WERI-Rb-1 (cell line): Measurements from ENCODE around the gene POU3F3.

Experiments used
- DNase-seq: peaks from one replicate; pipeline ENCODE4 v3.0.0-alpha.2; 2020
- H3K27ac ChIP-seq: fragments of 250-450 bp; sonication (Bioruptor Pico); 2 replicates; pipeline ENCODE4 v1.5.1; 2020; ENCODE audit warnings: mild to moderate bottlenecking, moderate library complexity
- H3K27me3 ChIP-seq: fragments of 250-450 bp; sonication (Bioruptor Pico); 2 replicates; pipeline ENCODE4 v1.5.1; 2021; ENCODE audit warnings: mild to moderate bottlenecking, low read depth, moderate library complexity; ENCODE audit not compliant: insufficient read depth, severe bottlenecking
- H3K36me3 ChIP-seq: fragments of 250-450 bp; sonication (Bioruptor Pico); 2 replicates; pipeline ENCODE4 v1.5.1; 2020; ENCODE audit warnings: mild to moderate bottlenecking, moderate library complexity
- H3K4me3 ChIP-seq: 2 replicates; pipeline ENCODE4 v1.5.1; 2011; ENCODE audit warnings: low read depth, mild to moderate bottlenecking, control low read depth, low read length
- H3K9me3 ChIP-seq: fragments of 250-450 bp; sonication (Bioruptor Pico); 2 replicates; pipeline ENCODE4 v1.5.1; 2021; ENCODE audit warnings: mild to moderate bottlenecking, moderate library complexity; ENCODE audit not compliant: severe bottlenecking
- CTCF ChIP-seq: IDR thresholded peaks from 2 replicates; pipeline ENCODE4 v1.5.1; 2011; ENCODE audit warnings: low read depth, mild to moderate bottlenecking, control low read depth, inconsistent platforms, low read length

The POU3F3 gene

GRCh38 chr2:104874230-104874629 is 20.3 kb downstream of the POU3F3 start:
- Histone ChIP-seq H3K4me3 (no peak overlapping the region), H3K27me3 (peaks cover 94% of the 10 kb centered on the region), H3K36me3 (no peaks in the 10 kb centered on the region), H3K9me3 (no peaks in the 10 kb centered on the region), H3K27ac (no peak overlapping the region)
- TF ChIP-seq CTCF, result no peak
- DNase-seq, result no peak

GRCh38 chr2:104875262-104875661 is 21.3 kb downstream of the POU3F3 start:
- no peak for DNase-seq
- H3K9me3 ChIP-seq, result no peaks in the 10 kb centered on the region
- no peak for TF ChIP-seq CTCF
- no peaks in the 10 kb centered on the region for H3K36me3 ChIP-seq
- no peak overlapping the region for H3K4me3 ChIP-seq
- H3K27me3 ChIP-seq, result peaks cover 93% of the 10 kb centered on the region
- no peak overlapping the region for H3K27ac ChIP-seq

GRCh38 chr2:104876606-104877570 is 23.0 kb downstream of the POU3F3 start:
- H3K4me3 ChIP-seq, result no peak overlapping the region
- H3K36me3 ChIP-seq, result no peaks in the 10 kb centered on the region
- no peak overlapping the region for H3K27ac ChIP-seq
- no peak for TF ChIP-seq CTCF
- peaks cover 89% of the 10 kb centered on the region for H3K27me3 ChIP-seq
- no peaks in the 10 kb centered on the region for H3K9me3 ChIP-seq
- DNase-seq, result no peak

- H3K4me3 ChIP-seq, result no peak overlapping the region
- TF ChIP-seq CTCF, result no peak
- no peak for DNase-seq
- H3K27ac ChIP-seq, result no peak overlapping the region
- no peaks in the 10 kb centered on the region for H3K9me3 ChIP-seq
- H3K27me3 ChIP-seq, result peaks cover 84% of the 10 kb centered on the region
- no peaks in the 10 kb centered on the region for H3K36me3 ChIP-seq
Observed at GRCh38 chr2:104878863-104879512, 25.1 kb downstream of the POU3F3 start.

- no peaks in the 10 kb centered on the region for H3K9me3 ChIP-seq
- no peak overlapping the region for H3K4me3 ChIP-seq
- DNase-seq, result no peak
- H3K27me3 ChIP-seq, result peaks cover 84% of the 10 kb centered on the region
- H3K27ac ChIP-seq, result no peak overlapping the region
- no peak for TF ChIP-seq CTCF
- H3K36me3 ChIP-seq, result no peaks in the 10 kb centered on the region
Observed at GRCh38 chr2:104880076-104880475, 26.2 kb downstream of the POU3F3 start.
